GM12891 (cell line): Measurements from ENCODE around the gene TRABD2B.

Experiments
- DNase-seq: peaks from one replicate; pipeline ENCODE4 v3.0.0; 2011; ENCODE audit warnings: low spot score; ENCODE audit not compliant: insufficient read length
- FAIRE-seq: peaks from 2 replicates; lab custom pipeline; 2011; peaks lifted over from hg19 to GRCh38; lab: Jason Lieb, UNC
- PAX5 ChIP-seq: IDR thresholded peaks from 2 replicates; pipeline ENCODE4 v1.6.1; 2011; ENCODE audit warnings: low read length, moderate library complexity, mild to moderate bottlenecking; ENCODE audit not compliant: insufficient read depth, severe bottlenecking
- POLR2A ChIP-seq: IDR thresholded peaks from 2 replicates; pipeline ENCODE4 v1.6.1; 2011; ENCODE audit warnings: low read depth, low read length, control low read depth
- POLR2AphosphoS5 ChIP-seq: IDR thresholded peaks from 2 replicates; pipeline ENCODE4 v1.6.1; 2011; ENCODE audit warnings: low read depth, low read length, control low read depth
- POU2F2 ChIP-seq: IDR thresholded peaks from 2 replicates; pipeline ENCODE4 v1.6.1; 2011; ENCODE audit warnings: low read depth, mild to moderate bottlenecking, control low read depth, low read length, moderate library complexity
- SPI1 ChIP-seq: IDR thresholded peaks from 2 replicates; pipeline ENCODE4 v1.6.1; 2011; ENCODE audit warnings: low read depth, low read length, control low read depth
- TAF1 ChIP-seq: IDR thresholded peaks from 2 replicates; pipeline ENCODE4 v1.6.1; 2011; ENCODE audit warnings: low read depth, low read length, control low read depth

Gene TRABD2B

DNA sequence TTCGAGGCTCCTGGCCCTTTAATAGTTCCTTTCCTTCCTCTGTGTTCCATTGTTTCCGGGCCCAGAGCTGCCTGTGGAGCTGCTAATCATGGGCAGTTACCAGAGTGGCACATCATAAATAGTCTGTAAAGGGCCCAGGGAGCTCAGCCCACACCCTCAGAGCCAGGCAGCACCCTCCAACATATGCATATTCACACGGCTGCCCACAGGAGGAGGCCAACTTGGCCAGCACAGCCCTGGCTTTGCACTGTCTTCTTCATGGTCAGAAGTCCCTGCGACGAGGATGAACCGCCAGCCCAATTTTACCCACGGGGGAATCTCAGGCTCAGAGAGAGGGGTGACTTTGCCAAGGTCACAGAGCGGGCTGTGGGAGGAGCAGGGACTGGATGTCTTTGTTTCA lies 172.5 kb downstream of the TRABD2B start:
- FAIRE-seq (no peak), DNase-seq (no peak)

DNA sequence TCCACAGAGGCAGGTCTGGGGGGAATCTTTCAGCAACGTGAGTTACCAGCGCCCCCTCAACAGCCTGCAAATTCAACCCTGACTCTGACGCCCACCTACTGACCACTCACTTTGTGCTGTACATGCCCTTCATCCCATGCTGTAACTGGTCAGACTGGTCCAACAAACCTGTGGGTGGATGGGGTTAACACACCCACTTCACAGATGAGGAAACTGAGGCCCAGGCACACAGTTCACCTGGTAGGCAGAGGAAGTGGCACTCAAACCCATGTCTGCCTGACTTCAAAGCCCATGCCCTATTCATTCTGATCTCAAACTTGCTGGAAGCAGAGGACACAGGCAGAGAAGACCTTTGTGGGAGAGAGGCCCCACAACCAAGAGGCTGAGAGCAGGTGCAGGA lies 172.9 kb downstream of the TRABD2B start:
- DNase-seq (no peak), FAIRE-seq (no peak)
- TF ChIP-seq POU2F2 (no peak), POLR2AphosphoS5 (no peak), SPI1 (no peak), POLR2A (no peak), TAF1 (no peak), PAX5 (no peak)

More for the DNA sequence above, 172.5 kb downstream of the TRABD2B start:
- TF ChIP-seq POLR2A = no peak
- TF ChIP-seq SPI1 = no peak
- TF ChIP-seq POLR2AphosphoS5 = no peak
- TF ChIP-seq PAX5 = no peak
- TF ChIP-seq TAF1 = no peak

DNA sequence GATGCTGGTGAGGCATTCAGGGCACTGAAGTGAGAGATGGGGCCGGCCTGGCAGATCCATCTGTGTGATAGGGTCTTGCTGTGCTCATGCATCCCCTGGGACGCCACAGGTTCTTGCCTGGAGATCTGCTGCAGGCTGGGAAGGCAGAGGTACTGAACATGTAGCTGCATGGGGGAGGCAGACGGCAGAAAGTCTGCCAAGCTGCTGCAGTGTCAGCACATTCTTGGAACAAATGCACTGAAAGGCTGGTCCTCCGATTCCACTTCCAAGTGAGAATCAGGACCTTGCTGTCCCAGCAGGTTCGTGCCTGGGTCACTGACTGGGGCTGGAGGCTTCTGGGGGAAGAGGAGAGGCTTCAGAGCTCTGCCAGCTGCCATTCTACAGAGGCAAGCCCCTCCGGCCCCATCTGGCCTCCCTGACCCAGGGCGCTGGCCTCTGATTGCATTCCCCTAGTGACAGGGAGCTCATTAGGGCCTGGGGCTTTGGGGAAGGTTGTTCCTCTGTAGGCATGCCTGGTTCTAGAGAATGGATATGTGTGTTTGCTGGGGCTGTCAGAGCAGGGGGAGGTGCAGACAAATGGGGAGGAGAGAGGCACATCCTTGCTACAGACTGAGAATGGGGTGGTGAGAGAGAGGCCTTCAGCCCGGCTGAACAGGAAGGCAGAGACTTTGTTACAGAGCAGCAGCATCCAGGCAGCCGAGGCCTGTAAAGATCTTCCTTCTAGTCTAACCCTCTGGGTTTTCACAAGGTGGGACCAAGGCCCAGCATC lies 174.0 kb downstream of the TRABD2B start:
- FAIRE-seq = no peak
- TF ChIP-seq POLR2A (no peak), SPI1 (no peak), TAF1 (no peak), POLR2AphosphoS5 (no peak)

DNA sequence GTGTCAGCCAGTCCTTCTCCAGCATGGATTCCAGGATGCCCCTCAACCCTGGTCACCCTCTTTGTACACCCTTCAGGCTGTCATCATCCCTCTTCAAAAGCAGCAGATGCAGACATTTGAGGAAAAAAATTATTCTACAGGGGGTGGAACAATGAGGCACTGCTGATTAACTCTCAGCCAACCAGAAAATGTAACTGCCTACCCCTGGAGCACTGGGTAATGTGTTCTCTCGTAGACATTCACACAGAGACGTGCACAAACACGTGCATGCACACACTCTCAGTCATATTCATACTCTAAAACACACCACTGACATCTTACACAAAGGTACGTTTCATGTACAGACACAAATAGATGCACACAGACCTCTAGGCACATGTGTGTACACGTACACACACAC lies 175.4 kb downstream of the TRABD2B start:
- TF ChIP-seq POLR2AphosphoS5 (no peak), SPI1 (no peak), POU2F2 (no peak), POLR2A (no peak), PAX5 (no peak), TAF1 (no peak)
- peak; percentile 23 for FAIRE-seq

More for the DNA sequence above, 174.0 kb downstream of the TRABD2B start:
- DNase-seq = no peak

DNA sequence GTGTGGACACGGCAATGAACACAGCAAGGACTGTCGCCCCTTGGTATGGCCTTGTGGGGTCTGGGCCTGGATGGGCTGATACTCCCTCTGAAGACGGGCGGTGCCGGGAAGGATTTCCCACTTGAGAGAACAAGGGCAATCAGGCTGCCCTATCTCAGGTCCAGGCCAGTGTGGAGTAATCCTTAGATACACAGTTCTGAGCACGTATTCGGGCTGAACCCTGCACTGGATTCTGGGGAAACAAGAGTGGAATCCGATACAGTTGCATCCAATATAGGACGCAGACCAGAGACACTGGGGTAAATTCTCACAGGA lies 177.7 kb downstream of the TRABD2B start:
- DNase-seq (no peak), FAIRE-seq (no peak)
- TF ChIP-seq POU2F2 (no peak), PAX5 (no peak), POLR2A (no peak), POLR2AphosphoS5 (no peak), TAF1 (no peak), SPI1 (no peak)

More for the DNA sequence above, 175.4 kb downstream of the TRABD2B start:
- DNase-seq = no peak

DNA sequence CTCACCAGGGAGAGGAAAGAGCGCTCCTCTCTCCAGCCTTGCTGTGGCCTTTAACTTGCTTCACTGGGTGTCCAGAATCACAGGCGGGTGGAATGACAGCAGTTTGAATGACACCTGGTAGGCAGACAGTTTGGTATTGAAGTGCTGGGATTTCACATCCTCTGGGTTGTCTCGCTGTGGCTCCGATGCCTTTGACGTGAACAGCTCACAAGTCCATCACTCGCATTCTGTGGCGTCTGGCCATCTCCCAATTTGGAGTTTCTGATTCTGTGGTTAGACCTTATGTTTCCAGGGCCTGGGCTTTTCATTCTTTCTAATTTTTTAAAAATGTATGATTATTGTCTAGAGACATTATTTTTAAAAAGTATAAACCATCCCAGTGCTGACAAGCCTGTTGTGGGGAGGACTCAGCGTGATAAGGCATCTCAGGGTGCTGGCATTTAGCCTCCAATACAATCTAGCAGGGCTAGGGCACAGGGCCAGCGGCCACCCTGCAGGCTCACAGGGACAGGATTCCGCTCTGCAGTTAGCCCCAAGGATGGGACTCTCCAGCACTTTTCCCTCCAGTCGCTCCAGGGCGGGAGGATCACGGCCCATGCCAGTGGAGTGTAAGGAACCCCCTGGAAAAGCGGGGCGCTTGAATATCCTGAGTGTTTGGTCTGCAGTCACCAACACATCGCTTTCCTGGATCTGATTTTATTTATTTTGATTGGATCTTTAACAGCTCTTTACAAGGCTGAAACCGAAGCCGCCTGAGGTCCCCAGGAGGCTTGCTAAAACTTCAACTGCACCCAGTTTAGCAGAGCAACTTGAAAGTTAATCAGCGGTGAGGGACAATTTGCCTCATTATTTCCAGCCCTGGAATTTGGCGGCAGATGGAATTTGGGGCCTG lies 178.3 kb downstream of the TRABD2B start:
- TF ChIP-seq POU2F2 (no peak), POLR2A (no peak), PAX5 (no peak), SPI1 (no peak), TAF1 (no peak), POLR2AphosphoS5 (no peak)
- no peak for DNase-seq
- no peak for FAIRE-seq

DNA sequence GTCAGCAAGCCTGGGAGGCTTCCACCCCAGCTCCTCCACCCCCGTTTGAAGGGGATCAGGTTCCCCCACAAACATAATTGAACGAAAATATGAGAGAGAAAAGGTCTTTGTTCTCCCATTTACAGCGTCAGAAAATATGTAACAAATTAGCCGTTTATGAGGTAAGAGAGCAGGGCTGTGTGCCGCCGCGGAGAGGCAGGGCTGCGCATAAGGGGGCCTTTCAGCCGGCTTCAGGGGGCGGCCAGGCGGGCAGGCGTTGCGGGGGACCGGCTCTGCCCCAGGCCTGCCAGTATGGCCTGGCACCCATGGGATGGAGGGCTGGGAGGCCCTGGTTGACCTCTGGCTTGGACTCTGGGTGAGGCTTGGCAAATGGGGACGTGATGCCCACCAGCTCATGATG lies 179.3 kb downstream of the TRABD2B start:
- FAIRE-seq = no peak
- TF ChIP-seq POU2F2 (no peak), PAX5 (no peak), TAF1 (no peak), POLR2A (no peak), SPI1 (no peak), POLR2AphosphoS5 (no peak)
- no peak for DNase-seq

DNA sequence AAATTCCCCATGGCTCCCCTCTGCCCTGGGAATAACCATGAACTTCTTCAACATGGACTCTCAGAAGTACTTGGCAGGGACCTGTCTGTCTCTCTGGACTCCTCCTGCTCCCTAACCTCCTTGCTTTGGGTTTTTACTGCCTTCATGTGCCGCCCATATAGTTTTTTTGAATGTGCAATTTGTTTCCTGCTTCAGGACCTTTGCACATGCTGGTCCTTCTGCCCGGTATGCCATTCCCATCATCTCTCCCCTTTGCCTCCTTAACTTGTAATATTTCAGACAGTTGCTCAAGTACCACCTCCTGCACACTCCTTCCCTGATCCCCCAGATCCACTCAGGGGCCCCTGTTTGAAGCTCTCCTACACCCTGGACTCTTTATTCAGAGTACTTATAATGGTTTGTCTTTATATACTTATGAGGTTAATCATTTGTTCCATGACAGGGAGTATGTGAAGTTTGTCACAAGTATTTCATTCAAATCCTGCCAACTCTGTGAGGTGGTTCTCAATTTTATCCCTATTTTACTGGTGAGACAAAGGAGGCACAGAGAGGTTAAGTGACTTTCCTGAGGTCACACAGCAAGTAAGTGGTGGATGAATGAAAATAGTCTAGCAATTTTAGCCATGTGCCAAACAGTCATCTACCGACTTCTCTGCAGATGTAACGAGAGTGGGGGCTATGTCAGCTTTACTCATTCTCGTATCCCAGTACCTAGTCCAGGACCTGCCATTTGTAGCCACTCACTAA lies 180.7 kb downstream of the TRABD2B start:
- no peak for FAIRE-seq
- TF ChIP-seq TAF1 (no peak), POU2F2 (no peak), PAX5 (no peak), POLR2AphosphoS5 (no peak), POLR2A (no peak), SPI1 (no peak)
- DNase-seq = no peak

DNA sequence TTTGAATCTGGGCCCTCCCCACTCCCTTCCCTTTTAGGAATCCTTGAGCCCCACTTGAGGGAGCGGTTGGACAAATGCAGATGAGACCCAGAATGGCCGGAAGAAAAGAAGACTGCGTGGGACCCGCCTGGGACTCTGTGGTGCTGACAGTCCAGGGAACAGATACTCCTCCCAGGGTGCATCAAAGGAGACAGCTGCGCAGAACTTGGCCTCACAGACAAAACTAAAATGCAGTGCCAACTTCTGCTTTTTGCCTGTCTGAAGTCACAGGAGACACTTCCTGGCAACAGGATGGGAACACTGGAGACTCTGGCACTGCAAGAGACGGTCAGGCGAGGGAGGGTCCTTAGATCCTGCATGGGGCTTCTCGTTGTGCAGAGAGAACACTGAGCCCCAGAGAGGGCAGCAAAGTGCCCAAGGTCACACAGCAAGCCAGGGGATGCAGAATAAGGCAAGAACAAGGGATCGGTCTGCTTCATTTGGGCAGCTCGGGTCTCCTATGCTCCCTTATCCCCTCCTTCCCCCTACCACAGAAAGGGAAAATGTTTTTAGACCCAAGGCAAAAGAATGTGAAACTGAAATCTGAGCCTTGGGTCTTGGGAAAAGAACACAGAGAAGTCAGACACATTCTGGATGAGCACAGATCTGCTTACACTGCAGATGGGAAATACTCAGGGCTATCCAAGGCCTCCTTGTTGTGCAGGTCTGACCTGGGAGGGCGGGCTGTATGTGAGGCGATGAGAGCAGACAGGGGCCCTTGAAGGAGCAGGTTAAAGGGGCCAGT lies 182.4 kb downstream of the TRABD2B start:
- no peak for DNase-seq
- FAIRE-seq = no peak
- no peak for TF ChIP-seq POU2F2
- TF ChIP-seq POLR2AphosphoS5 = no peak
- TF ChIP-seq TAF1 = no peak
- TF ChIP-seq SPI1 = no peak
- no peak for TF ChIP-seq POLR2A
- no peak for TF ChIP-seq PAX5
